T-helper 2 cell treated with Interferon-gamma antibody and Interleukin-4, amounts not matched to agents 100 ng/mL and 5 ng/mL, for 36 hours (primary cell): Measurements from ENCODE around the gene ZSCAN25. TPM values are rescaled to one million over a fixed set of nuclear protein-coding genes. Genes with fewer than 3 reads are reported as not detected.
"Not testable (repeated sequence)": the region's sequence is repeated elsewhere in the genome, so short reads cannot be mapped to it uniquely, and the experiment has no call there.

ENCODE experiments used
- intact Hi-C: fragments of 100-400 bp; cut with micrococcal nuclease; formaldehyde crosslinking; loops from one replicate; pipeline ENCODE4 v1.15.1; 2023
- total RNA-seq: library from RNA; stranded (reverse); gene quantifications from 2 replicates; pipeline ENCODE4 v1.2.3, GENCODE V29; 2022

Gene ZSCAN25
- total RNA-seq, 1 donor from 2014 or later: 32.0 TPM

DNA sequence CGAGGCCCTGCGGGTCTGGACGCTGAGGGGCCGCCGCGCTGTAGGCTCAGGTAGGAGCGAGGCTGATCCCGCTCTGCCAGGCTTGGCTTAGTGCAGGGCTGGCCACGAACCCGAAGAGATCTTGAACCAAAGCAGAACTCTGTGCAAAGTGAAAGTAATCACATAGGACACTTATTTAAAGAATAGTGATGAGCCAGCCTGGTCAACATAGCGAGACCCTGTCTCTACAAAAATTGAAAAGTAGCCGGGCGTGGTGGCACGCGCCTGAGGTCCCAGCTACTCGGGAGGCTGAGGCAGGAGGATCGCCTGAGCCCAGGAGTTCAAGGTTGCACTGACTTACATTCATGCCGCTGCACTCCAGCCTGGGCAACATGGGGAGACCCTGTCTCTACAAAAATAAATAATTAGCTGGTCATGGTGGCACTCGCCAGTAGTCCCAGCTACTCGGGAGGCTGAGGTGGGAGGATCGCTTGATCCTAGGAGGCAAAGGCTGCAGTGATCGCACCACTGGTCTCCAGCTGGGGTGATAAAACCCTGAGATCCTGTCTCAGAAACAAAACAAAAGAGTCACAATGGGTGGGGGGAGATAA lies 541 bp downstream of the ZSCAN25 start:
- intact Hi-C loops: no loop called here

DNA sequence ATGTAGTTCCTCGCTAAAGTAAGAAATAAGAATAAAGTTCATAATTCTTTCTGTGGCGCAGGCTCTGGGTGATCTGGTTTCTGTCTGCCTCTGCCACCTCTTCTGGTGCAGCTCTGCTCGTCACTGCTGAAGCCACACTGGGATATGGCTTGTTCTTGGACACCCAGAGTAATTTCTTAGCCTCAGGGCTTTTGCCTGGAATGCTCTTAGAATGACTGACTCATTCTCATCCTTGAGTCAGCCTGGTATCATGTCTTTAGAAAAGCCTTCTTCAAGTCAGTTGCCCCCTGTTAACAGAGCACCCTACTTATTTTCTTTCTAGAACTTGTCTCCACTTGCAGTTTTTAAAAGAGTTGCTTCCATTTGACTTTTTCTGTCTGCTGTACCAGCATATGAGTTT lies 2.0 kb downstream of the ZSCAN25 start:
- intact Hi-C loops: no loop called here

DNA sequence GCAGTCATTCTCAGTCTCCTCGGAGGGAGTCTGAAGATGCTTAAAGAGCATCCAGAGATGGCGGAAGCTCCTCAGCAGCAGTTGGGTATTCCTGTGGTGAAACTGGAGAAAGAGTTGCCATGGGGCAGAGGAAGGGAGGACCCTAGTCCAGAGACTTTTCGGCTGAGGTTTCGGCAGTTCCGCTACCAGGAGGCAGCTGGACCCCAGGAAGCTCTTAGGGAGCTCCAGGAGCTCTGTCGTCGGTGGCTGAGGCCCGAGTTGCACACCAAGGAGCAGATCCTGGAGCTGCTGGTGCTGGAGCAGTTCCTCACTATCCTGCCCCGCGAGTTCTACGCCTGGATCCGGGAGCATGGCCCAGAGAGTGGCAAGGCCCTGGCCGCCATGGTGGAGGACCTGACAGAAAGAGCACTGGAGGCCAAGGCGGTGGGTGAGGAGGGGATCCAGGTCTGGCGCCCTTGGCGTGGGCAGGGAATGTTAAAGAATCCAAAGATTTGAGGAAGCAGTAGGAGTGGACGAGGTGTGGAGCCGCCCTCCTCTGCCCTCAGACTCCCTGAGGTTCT lies 2.9 kb downstream of the ZSCAN25 start:
- intact Hi-C loops: loop anchor here (10.0 kb wide), 1 partner anchor 465 kb away; the partner anchor contains the start of genes COPS6 and ZNF3

DNA sequence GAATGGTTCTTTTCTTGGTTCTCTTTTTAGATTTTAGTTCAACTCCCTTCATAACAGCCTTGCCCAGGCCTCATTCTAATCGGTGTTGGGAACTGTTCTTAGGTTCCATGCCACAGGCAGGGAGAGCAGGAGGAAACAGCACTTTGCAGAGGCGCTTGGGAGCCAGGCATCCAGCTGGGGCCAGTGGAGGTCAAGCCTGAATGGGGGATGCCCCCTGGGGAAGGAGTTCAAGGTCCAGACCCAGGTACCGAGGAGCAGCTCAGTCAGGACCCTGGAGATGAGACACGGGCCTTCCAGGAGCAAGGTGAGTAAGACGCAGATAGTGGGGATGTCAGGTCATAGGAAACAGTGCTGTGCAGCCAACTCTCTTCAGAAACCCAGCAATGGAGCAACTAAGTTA lies 4.5 kb downstream of the ZSCAN25 start:
- intact Hi-C loops: loop anchor here (10.0 kb wide), 1 partner anchor 464 kb away; the partner anchor contains the start of genes COPS6 and ZNF3

DNA sequence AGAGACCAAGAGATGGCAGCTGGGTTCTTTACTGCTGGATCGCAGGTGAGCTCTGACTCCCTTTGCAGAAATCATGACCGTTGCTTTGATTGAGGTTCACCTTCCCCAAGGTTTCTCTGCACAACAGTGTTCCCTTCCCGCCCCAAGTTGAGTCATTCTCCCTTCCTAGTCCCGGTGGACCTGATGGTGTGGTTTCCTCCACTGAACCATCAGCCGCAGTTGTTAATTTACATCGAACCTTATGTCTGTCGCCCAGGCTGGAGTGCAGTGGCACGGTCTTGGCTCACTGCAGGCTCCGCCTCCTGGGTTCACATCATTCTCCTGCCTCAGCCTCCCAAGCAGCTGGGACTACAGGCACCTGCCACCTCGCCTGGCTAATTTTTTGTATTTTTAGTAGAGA lies 5.8 kb downstream of the ZSCAN25 start:
- intact Hi-C loops: loop anchor here (10.0 kb wide), 1 partner anchor 462 kb away; the partner anchor contains the start of genes COPS6 and ZNF3

DNA sequence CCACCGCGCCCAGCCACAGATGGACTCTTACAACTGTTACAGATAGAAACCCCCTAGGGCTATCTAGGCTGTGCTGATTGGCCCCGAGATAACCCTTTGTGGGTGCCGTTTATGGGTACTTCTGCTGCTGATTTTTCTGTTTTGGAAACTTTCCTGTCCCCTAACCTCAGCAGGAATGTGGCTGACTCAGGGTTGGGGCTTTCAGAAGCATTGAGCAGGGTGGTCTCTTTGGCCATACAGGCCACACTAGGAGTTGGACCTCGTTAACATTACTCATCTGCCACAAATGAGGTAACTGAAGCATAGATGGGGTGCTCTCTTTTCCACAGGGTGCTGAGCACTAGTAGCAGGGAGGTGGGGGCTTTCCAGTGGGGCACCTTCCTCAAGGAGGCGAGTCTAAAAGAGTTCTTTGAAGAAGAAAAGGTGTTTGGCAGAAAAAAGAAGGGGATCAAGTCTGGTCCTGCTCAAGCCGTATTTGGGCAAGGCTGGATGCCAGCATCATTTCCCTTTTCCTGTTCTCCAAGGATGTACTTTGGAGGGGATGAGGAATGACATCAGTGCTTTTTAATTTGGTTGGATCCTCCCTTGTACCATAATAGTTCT lies 6.4 kb downstream of the ZSCAN25 start:
- intact Hi-C loops: loop anchor here (10.0 kb wide), 1 partner anchor 462 kb away; the partner anchor contains the start of genes COPS6 and ZNF3

DNA sequence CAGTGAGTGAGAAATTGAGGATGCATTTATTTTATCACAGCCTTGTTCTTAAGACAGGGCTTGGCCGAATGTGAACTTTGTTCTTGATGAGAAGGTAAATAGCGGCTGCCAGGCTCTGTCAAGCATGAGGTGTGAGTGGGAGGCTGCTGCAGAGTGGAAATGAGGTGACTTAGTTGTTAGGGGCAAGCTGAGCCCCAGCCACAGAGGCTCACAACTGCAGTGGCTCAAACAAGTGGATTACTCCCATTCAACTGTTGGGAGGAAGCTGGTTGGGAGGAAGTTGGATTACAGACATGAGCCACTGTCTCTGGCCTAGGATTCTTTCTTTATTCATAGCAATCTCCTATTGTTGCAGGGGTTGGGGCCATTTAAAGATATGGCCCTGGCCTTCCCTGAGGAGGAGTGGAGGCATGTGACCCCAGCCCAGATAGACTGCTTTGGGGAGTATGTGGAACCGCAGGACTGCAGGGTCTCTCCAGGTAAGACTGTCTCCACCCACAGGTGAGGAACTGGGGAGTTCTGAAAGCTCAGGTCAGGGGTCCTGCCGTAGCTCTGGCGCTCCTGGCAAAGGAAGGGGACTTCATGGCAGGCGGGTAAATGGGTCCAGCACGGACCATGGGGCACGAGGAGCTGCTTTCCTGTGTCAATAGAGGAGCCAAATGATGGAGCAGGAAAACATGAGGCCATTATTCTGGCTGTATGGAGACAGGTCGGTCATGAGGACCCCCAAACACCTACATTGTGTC lies 7.1 kb downstream of the ZSCAN25 start:
- intact Hi-C loops: loop anchor here (2.0 to 10.0 kb wide), 2 partner anchors 119 to 461 kb away; partner anchors contain the start of genes COPS6, ZKSCAN5 and ZNF3

DNA sequence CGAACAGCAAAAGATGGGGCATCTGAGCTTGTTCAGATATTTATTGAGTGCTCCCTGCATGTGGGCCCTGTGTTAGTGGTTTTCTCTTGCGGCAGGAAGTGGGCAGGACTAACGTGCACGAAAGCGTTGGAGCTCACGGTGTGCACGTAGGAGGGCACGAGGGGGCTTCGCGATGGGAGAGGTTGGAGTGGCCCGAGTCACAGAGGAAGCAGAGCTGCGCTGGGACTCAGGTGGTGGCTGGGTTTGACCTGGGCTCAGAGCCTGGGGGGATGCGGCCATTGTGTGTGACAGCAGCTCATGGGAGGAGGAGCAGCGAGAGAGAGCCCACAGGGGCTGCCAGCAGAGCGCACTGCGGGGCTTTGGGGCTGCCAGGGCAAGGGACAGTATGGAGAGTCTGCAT lies 7.7 kb downstream of the ZSCAN25 start:
- intact Hi-C loops: loop anchor here (2.0 to 10.0 kb wide), 2 partner anchors 120 to 460 kb away; partner anchors contain the start of genes COPS6, ZKSCAN5 and ZNF3

DNA sequence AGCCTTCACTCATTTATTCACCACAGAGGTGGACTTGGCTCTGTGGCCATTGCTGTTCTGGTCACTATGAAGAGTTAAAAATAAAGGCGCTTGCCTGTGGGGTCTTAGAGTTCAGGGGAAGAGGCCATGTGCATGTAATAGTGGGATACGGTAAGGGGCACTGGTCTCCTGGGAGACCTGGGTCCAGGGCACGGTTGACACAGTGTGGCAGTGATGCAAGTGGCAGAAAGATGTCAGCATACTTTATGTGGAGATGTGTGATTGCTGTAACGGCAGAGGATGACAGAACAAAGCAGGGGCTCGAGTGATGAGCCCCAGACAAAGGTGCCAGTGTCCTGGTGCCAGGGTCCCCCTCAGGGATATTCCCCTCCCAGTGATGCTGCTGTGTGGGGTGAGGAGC lies 8.6 kb downstream of the ZSCAN25 start:
- intact Hi-C loops: loop anchor here (2.0 to 10.0 kb wide), 4 partner anchors 121 to 459 kb away; partner anchors contain the start of genes COPS6, ZKSCAN5 and ZNF3

DNA sequence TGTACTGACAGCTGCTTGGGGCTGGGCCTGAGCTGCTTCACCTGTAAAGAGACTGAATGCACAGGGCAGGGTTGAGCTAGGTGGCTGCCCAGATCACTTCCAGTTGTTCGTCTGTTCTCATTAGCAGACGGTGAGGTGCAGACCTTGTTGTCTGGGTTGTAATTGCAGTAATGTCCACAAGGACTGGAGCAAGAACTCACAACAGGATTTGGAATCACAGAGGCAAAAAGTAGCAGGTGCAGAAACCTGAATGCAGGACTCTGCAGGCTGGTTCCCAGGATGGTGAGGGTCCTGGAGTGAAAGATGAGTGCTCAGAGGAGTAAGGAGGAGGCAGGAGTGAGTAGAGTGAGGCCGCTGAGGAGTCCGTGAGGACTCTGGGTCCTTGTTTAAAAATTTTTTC lies 9.2 kb downstream of the ZSCAN25 start:
- intact Hi-C loops: loop anchor here (2.0 to 10.0 kb wide), 4 partner anchors 121 to 459 kb away; partner anchors contain the start of genes COPS6, ZKSCAN5 and ZNF3

DNA sequence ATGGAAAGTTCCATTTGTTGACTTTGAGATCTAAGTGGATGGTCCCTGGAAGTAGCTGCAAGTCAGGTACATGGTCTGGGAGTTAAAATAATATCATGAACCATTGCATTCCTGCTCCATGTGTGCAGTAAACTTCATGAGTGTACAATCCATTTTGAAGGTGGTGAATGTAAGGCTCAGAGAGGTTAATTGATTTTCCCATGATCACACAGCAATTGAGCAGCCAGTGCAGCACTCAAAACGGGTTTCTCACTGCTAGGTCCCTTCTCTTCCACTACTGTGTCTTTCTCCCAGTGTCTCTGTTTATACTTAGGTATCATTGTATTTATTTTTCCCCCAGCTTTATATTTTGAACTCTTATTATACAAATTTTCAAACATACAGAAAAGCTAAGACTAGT lies 9.9 kb downstream of the ZSCAN25 start:
- intact Hi-C loops: loop anchor here (5.0 to 10.0 kb wide), 3 partner anchors 211 to 458 kb away; partner anchors contain the start of genes COPS6 and ZNF3

DNA sequence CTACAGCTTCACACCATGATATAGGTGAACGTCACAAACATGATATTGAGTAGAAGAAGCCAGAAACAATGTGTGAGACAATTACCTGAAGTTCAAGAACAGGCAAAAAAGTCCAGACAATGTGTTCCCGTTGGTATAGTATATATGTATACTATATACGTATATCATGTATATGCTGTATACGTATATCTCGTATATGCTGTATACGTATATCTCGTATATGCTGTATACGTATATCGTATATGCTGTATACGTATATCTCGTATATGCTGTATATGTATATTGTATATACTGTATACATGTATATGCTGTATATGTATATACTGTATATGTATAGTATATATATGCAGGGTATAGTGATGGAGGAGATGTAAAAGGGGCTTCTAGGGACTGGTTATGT lies 10.8 kb downstream of the ZSCAN25 start:
- intact Hi-C loops: loop anchor here (5.0 to 10.0 kb wide), 3 partner anchors 210 to 457 kb away; partner anchors contain the start of genes COPS6 and ZNF3

DNA sequence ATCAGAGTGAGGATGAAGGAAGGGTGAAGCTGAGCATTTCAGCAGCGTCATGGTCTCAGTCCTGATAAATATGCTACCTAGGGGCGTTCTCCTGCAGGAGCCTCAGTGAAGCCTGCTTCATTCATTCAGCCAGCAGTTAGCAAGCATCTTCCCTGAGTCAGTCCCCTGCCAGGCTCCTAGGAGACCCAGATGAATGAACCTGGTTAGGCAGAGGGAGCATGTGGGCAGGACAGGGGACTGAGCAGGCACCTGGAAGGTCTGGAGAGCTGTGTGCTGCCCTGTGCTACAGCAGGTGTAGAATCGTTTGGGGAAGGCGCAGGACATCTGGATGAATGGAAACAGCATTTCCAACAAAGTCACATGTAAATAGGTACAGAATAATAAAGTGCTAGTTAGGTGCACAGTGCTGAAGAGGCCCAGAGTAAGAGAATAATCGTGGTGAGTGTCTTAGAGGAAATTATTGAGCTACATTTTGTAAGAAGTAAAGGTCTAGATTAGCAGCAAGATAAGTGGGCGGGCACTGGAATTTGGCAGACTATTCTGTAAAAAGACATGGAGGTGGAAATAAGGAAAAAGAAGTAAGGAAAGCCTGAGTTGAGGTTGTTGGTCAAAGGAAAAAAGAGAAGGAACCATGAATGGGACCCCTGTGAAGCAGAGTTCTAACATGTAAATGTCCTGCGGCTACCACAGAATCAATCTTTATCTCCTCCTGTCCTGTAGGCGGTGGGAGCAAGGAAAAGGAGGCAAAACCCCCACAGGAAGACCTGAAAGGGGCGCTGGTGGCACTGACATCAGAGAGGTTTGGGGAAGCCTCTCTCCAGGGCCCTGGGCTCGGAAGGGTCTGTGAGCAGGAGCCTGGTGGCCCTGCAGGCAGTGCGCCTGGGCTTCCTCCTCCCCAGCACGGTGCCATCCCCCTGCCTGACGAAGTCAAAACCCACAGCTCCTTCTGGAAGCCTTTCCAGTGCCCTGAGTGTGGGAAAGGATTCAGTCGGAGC lies 12.0 kb downstream of the ZSCAN25 start:
- intact Hi-C loops: loop anchor here (5.0 to 10.0 kb wide), 3 partner anchors 209 to 456 kb away; partner anchors contain the start of genes COPS6 and ZNF3

DNA sequence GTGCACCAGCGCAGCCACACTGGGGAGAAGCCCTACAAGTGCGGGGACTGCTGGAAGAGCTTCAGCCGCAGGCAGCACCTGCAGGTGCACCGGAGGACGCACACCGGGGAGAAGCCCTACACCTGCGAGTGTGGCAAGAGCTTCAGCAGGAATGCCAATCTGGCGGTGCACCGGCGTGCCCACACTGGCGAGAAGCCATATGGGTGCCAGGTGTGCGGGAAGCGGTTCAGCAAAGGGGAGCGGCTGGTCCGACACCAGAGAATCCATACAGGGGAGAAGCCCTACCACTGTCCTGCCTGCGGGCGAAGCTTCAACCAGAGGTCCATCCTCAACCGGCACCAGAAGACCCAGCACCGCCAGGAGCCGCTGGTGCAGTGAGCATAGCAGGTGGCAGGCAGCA lies 12.9 kb downstream of the ZSCAN25 start:
- intact Hi-C loops: loop anchor here (5.0 to 10.0 kb wide), 3 partner anchors 208 to 455 kb away; partner anchors contain the start of genes COPS6 and ZNF3

DNA sequence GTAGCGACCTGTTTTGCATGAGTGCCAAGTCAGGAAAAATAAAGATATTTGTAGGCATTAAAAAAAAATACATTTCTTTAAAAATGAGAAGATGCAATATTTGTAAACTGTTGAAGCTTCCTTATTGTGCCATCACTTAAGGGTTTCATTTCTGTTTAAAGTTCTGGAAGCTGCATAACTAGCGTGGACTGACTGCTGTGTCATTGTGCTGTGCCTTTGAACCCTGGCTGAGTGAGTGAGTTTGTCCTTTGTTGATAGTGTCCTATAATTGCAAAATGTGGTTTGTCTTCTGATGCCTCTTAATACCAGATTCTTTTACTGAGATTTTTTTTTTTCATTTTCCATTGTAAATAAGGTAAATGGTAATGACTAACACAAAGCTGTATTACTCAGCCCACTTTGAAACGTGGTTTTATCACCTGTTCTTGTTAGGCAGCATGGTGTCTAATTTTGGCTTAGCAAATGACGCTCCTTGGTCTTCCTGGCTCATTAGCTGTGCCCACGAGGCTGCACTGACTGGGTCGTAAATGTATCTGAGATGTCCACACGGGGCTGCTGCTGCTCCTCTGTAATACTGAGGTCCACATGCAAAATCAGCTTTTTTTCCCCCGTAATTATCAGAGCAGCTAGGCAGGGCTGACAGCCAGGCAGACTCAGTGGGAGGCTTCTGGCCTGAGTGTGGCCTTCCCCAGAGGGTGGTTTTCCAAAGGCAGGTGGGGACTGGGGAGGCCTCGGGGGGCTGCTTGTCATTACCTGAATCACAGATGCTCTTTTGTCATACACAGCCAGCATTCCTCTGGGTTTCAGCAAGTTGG lies 14.8 kb downstream of the ZSCAN25 start:
- intact Hi-C loops: no loop called here

DNA sequence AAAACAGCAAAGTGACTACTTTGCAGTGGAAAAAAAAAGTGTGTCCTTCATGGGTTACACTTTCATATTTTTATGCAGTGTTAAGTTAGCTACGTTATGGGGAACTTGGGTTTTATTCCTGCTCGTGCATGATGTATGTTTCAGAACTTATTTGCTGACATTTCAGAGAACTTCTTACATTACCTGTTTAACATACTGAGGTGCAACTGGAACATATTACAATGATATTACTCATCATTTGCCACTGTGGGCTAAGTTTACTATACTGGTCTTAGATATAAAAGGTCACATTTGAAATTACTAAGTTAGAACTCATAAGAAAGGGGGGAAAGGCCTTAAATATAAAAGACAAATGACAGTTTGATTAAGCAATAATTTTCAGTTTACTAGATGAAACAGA lies 20.7 kb downstream of the ZSCAN25 start:
- intact Hi-C loops: not testable (repeated sequence)

DNA sequence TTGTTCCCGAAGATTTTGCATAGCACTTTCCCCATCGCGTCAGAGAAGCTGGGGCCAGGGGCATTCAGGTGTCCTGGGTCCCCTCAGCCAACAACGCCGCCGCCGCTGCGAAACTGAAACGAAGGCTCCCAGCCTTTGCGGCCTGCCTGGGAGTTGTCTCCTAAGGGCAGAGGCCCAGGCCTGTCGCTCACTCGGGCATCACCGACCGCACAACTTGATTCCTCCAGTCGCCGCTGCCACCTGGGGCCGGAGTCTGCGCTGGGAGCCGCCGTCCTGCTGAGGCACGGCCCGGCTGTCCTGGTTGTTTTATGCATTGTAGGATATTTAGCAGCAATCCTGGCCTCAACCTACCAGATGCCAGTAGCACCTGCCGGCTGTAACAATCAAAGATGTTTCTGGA lies 22.0 kb downstream of the ZSCAN25 start:
- intact Hi-C loops: no loop called here

DNA sequence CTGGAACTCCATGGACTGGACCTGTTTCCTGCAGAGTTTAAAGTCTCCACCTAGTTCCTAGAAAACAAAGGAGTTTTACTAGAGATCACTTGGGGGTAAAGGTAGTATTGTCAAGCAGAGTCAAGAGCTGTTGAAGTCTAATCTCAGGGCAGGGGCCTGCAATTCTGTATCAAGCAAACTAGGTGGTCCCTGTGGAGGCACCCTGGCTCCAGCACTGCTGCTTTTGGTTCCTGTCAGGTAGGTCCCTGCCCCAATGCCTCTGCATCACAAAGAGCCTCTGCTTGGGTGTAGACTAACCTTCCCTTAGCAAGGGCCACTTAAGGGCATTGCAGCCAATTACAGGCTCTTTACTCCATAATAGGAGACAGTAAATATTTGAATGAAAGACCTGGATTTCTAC lies 22.5 kb downstream of the ZSCAN25 start:
- intact Hi-C loops: no loop called here

DNA sequence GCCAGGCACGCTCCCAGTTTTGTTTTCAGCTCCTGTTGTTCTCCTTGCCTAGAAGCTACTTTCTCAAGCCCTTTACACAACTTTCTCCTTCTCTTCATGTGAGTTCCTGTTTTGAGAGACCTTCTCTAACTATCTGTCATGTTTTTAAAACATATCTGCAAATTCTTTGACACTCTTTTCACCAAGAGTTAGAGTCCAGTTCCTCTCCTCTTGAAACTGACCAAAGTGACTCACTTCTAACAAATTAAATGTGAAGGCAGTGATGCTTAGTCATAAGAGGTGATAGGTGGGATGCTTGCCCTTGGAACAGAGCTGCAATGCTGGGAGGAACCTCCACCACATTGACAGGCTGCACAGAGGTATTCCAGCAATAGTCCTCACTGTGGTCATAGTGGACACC lies 25.3 kb downstream of the ZSCAN25 start:
- intact Hi-C loops: no loop called here
